Measurements from ENCODE around the gene CD6. TPM values are rescaled to one million over a fixed set of nuclear protein-coding genes. Genes with fewer than 3 reads are reported as not detected.

The CD6 gene
- total RNA-seq, 1 experiment from 2014 or later, result 1.4 TPM

DNA sequence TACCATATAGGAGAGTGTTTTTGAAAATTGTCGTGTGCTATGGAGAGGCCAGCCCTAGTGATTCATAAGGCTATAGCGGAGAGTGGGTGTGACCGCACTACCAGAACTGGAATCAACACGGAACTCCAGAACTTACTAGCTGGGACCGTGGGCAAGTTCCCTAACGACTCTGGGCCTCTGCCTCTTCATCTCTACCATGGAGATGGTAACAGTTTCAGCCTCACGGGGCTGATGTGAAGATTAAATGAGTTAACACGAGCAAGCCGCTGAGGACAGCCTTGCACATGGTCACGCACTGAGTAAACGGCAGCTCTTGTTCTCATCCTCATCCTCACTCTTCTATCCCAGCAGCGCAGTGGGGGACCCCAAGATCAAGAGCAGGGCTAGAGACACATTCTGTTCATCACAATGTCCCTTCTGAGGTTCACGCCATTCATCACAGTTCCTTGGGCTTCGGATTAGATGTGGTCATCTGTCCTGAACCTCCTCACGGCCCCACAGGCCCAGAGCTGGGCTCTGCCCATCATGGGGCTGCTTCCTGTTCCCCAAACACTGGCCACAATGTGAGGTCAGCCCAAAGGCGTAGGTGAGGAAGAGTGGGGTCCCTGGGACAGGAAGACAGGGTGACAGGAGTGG is 83.6 kb downstream of the CD6 start:
- BruUV-seq (replicated peaks), result no TSS peak
- CTCF ChIA-PET, result no interaction called here
- no peaks in the 10 kb centered on the region for H3K27me3 ChIP-seq (ENCODE audit: insufficient read depth, low read length)
- no peak overlapping the region for H3K27ac ChIP-seq (ENCODE audit: low read depth, low read length)
- no peak for TF ChIP-seq POLR2A (IDR thresholded peaks at IDR 0.05; ENCODE audit: borderline replicate concordance, extremely low read depth, insufficient read depth, insufficient read length)
- no peak for TF ChIP-seq ZNF274 (IDR thresholded peaks at IDR 0.05; ENCODE audit: low read depth, low read length)
- no peak for TF ChIP-seq SRF (IDR thresholded peaks at IDR 0.05; ENCODE audit: low read depth)
- TF ChIP-seq, protein P1, sequence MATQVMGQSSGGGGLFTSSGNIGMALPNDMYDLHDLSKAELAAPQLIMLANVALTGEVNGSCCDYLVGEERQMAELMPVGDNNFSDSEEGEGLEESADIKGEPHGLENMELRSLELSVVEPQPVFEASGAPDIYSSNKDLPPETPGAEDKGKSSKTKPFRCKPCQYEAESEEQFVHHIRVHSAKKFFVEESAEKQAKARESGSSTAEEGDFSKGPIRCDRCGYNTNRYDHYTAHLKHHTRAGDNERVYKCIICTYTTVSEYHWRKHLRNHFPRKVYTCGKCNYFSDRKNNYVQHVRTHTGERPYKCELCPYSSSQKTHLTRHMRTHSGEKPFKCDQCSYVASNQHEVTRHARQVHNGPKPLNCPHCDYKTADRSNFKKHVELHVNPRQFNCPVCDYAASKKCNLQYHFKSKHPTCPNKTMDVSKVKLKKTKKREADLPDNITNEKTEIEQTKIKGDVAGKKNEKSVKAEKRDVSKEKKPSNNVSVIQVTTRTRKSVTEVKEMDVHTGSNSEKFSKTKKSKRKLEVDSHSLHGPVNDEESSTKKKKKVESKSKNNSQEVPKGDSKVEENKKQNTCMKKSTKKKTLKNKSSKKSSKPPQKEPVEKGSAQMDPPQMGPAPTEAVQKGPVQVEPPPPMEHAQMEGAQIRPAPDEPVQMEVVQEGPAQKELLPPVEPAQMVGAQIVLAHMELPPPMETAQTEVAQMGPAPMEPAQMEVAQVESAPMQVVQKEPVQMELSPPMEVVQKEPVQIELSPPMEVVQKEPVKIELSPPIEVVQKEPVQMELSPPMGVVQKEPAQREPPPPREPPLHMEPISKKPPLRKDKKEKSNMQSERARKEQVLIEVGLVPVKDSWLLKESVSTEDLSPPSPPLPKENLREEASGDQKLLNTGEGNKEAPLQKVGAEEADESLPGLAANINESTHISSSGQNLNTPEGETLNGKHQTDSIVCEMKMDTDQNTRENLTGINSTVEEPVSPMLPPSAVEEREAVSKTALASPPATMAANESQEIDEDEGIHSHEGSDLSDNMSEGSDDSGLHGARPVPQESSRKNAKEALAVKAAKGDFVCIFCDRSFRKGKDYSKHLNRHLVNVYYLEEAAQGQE (IDR thresholded peaks at IDR 0.05; ENCODE audit: low read depth), result no peak
- TF ChIP-seq ELF1 (IDR thresholded peaks at IDR 0.05; ENCODE audit: borderline replicate concordance, low read depth), result no peak
- TF ChIP-seq YY1 (IDR thresholded peaks at IDR 0.05; ENCODE audit: extremely low read depth, insufficient replicate concordance, low read depth, low read length), result no peak
- no peak for TF ChIP-seq TCF7L2 (IDR thresholded peaks at IDR 0.05; ENCODE audit: borderline replicate concordance, extremely low read depth, insufficient read depth, insufficient read length)
- TF ChIP-seq EZH2 (IDR thresholded peaks at IDR 0.05), result no peak
- TF ChIP-seq RAD21 (IDR thresholded peaks at IDR 0.05; ENCODE audit: low read depth), result no peak
- no peak for TF ChIP-seq FOSL1 (IDR thresholded peaks at IDR 0.05; ENCODE audit: low read depth)
- TF ChIP-seq JUND (IDR thresholded peaks at IDR 0.05), result no peak
- no peak for TF ChIP-seq MAX (IDR thresholded peaks at IDR 0.05)
- TF ChIP-seq EGR1 (IDR thresholded peaks at IDR 0.05; ENCODE audit: low read depth), result no peak
- TF ChIP-seq ZFX (IDR thresholded peaks at IDR 0.05), result no peak
- TF ChIP-seq, protein P2, sequence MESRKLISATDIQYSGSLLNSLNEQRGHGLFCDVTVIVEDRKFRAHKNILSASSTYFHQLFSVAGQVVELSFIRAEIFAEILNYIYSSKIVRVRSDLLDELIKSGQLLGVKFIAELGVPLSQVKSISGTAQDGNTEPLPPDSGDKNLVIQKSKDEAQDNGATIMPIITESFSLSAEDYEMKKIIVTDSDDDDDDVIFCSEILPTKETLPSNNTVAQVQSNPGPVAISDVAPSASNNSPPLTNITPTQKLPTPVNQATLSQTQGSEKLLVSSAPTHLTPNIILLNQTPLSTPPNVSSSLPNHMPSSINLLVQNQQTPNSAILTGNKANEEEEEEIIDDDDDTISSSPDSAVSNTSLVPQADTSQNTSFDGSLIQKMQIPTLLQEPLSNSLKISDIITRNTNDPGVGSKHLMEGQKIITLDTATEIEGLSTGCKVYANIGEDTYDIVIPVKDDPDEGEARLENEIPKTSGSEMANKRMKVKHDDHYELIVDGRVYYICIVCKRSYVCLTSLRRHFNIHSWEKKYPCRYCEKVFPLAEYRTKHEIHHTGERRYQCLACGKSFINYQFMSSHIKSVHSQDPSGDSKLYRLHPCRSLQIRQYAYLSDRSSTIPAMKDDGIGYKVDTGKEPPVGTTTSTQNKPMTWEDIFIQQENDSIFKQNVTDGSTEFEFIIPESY (IDR thresholded peaks at IDR 0.05; ENCODE audit: extremely low read depth, insufficient replicate concordance, low read length), result no peak
- no peak for TF ChIP-seq POLR2AphosphoS5 (IDR thresholded peaks at IDR 0.05; ENCODE audit: low read depth, low read length)
- TF ChIP-seq CBX3 (IDR thresholded peaks at IDR 0.05; ENCODE audit: low read depth), result no peak
- no peak for TF ChIP-seq SP1 (IDR thresholded peaks at IDR 0.05; ENCODE audit: low read depth)
- H3K4me2 ChIP-seq (ENCODE audit: low read length), result no peak overlapping the region
- no peaks in the 10 kb centered on the region for H3K79me2 ChIP-seq (ENCODE audit: insufficient read depth, low read length)
- ATAC-seq (no peak), DNase-seq (ENCODE audit: low read depth, low spot score) (no peak)
- POLR2A ChIA-PET, result no interaction called here
- no peak overlapping the region for H3K9ac ChIP-seq (ENCODE audit: low read length)
- H3K9me3 ChIP-seq (ENCODE audit: control insufficient read depth in 1 of 2, insufficient read depth in 1 of 2, low read depth in 1 of 2, low read length in 2 of 2), result no peaks in the 10 kb centered on the region
- no peaks in the 10 kb centered on the region for H3K4me1 ChIP-seq (ENCODE audit: control insufficient read depth in 1 of 2, insufficient read depth in 2 of 2, low read length in 2 of 2)
- H3K4me3 ChIP-seq (replicated peaks in 1 of 2; ENCODE audit: low read depth in 1 of 2, low read length in 2 of 2), result no peak overlapping the region
- no peaks in the 10 kb centered on the region for H3K9me2 ChIP-seq (ENCODE audit: insufficient read depth)
- intact Hi-C loops (cut with micrococcal nuclease), result no loop called here
- H4K20me1 ChIP-seq (ENCODE audit: insufficient read depth), result no peaks in the 10 kb centered on the region
- H3K36me3 ChIP-seq (ENCODE audit: control insufficient read depth in 1 of 2, insufficient read depth in 2 of 2, low read length in 2 of 2), result no peaks in the 10 kb centered on the region
- H2AFZ ChIP-seq (ENCODE audit: low read depth, low read length, poor library complexity, severe bottlenecking), result no peak overlapping the region
- RAD21 ChIA-PET (ENCODE audit: low non-redundant PET in 1 of 2, low total read pairs in 2 of 2, uncharacterized antibody in 2 of 2, unreplicated experiment in 2 of 2), result no interaction called here

All from HCT116 (cell line).